ENCODE results near the gene S1PR5. TPM values are rescaled to one million over a fixed set of nuclear protein-coding genes. Genes with fewer than 3 reads are reported as not detected.
A peak's percentile ranks its signal among the peaks of the same experiment; 100 is the strongest.

S1PR5 gene
- total and polyA plus RNA-seq, 9 of the 15 experiments (the other 6 are each of a cell fraction or from before 2014, with no cell fraction given), result 0.03 to 0.54 (median 0.35) TPM; not detected in 4

GRCh38 chr19:10503002-10503789, 14.1 kb downstream of the S1PR5 start, which contains the start of gene KEAP1 (continued):
- TF ChIP-seq NFXL1 (CRISPR knock-in tag; IDR thresholded peaks at IDR 0.05), result no peak
- peak; percentile 35; the same call in 1 of the 2 replicates for TF ChIP-seq GTF2A2 (tag; IDR thresholded peaks at IDR 0.05)
- no peak for TF ChIP-seq ESRRB (CRISPR knock-in tag; IDR thresholded peaks at IDR 0.05; ENCODE audit: borderline replicate concordance)
- no peak for TF ChIP-seq RNF219 (CRISPR knock-in tag; IDR thresholded peaks at IDR 0.05)
- no peak for TF ChIP-seq SPI1 (IDR thresholded peaks at IDR 0.05; ENCODE audit: borderline replicate concordance, low read depth, low read length)
- TF ChIP-seq BMI1 (IDR thresholded peaks at IDR 0.05; ENCODE audit: low read length), result no peak
- peak; percentile 87 for TF ChIP-seq GTF2E2 (tag; IDR thresholded peaks at IDR 0.05)
- no peak for TF ChIP-seq RBM15 (IDR thresholded peaks at IDR 0.05; ENCODE audit: insufficient read depth, low read length)
- TF ChIP-seq E2F1 (CRISPR knock-in tag; IDR thresholded peaks at IDR 0.05), result 0 out of 2 replicates have a peak, but pooled peaks have one; percentile 83
- TF ChIP-seq NFIC (IDR thresholded peaks at IDR 0.05), result peak; percentile 53
- no peak for TF ChIP-seq CBX5 (IDR thresholded peaks at IDR 0.05; ENCODE audit: borderline replicate concordance, low read depth)
- 0 out of 2 replicates have a peak, but pooled peaks have one; percentile 33 for TF ChIP-seq HIVEP1 (CRISPR knock-in tag; IDR thresholded peaks at IDR 0.05)
- TF ChIP-seq CSDE1 (IDR thresholded peaks at IDR 0.05), result no peak
- TF ChIP-seq ZNF124 (CRISPR knock-in tag; IDR thresholded peaks at IDR 0.05), result no peak
- no peak for TF ChIP-seq RBM25 (IDR thresholded peaks at IDR 0.05; ENCODE audit: low read depth, low read length, severe bottlenecking)
- TF ChIP-seq ZNF134 (CRISPR knock-in tag; conservative IDR thresholded peaks at IDR 0.05), result no peak
- 0 out of 2 replicates have a peak, but pooled peaks have one; percentile 21 for TF ChIP-seq FOXM1 (IDR thresholded peaks at IDR 0.05; ENCODE audit: low read depth)
- 0 out of 2 replicates have a peak, but pooled peaks have one; percentile 66 for TF ChIP-seq FOXM1 (CRISPR knock-in tag; IDR thresholded peaks at IDR 0.05; ENCODE audit: low read depth)
- TF ChIP-seq ZNF655 (CRISPR knock-in tag; IDR thresholded peaks at IDR 0.05), result no peak
- TF ChIP-seq HDAC1 (IDR thresholded peaks at IDR 0.05), result peak in 1 of 2 experiments; percentile 51; a peak in 2 of 4 replicates
- TF ChIP-seq ILK (tag; IDR thresholded peaks at IDR 0.05; ENCODE audit: borderline replicate concordance, low read depth), result no peak
- no peak for TF ChIP-seq ZSCAN29 (IDR thresholded peaks at IDR 0.05)
- no peak for TF ChIP-seq ARID2 (IDR thresholded peaks at IDR 0.05)

Measured in K562 (cell line).